Activated naive CD8-positive, alpha-beta T cell treated with anti-CD3 and anti-CD28 coated beads, Interleukin-2, amount 50 U/mL, for 16 hours (primary cell): ENCODE results near the gene RNF144A.
"Not testable (repeated sequence)": the region's sequence is repeated elsewhere in the genome, so short reads cannot be mapped to it uniquely, and the experiment has no call there.

Source experiments
- DNase-seq: peaks from one replicate; pipeline ENCODE4 v3.0.0-alpha.2; 2020; ENCODE audit warnings: low read depth, low spot score

RNF144A gene, protein sequence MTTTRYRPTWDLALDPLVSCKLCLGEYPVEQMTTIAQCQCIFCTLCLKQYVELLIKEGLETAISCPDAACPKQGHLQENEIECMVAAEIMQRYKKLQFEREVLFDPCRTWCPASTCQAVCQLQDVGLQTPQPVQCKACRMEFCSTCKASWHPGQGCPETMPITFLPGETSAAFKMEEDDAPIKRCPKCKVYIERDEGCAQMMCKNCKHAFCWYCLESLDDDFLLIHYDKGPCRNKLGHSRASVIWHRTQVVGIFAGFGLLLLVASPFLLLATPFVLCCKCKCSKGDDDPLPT

DNA sequence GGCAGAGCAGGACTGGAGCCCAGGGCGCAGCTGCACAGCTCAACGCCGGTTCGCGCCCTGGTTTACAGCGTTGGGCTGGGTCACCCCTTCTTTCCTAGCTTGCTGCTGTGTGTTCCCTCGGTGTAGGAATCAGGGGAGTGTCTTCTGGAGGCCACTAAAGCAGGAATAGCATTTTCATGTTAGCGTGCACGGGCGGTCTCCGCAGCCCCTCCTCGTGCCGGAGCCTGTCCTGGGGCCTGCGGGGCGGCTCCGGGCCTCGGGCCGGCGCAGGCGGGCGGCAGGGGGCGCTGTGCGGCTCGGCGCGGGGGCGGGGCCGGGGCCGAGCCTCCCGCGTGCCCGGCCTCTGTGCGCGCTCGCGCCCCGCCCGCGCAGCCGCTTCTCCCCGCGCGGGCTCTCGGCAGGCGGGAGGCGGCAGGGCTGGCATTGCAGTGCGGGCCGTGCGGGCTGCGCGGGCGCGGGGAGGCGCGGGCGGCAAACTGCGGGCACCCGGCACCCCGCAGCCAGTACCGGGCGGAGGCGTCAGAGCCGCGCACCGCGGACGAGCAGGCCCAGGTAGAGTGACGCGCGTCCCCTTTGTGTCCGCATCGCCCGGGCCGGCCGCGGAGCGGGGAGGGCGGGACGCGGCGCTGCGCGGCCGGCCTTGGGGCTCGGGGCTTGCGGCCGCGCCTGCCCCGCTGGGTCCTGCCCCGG, at the start of gene RNF144A:
Gene RNF144A, plus strand, starts transcription at position 342 of the 690 bp plus-strand sequence. CDS start 79,515 bp downstream, outside the sequence.
- peak; percentile 46 for DNase-seq

- no peak for DNase-seq
Measured at GRCh38 chr2:6872394-6872793, 44.8 kb upstream of the RNF144A start.

GRCh38 chr2:6874032-6874431, 43.2 kb upstream of the RNF144A start:
- no peak for DNase-seq

DNA sequence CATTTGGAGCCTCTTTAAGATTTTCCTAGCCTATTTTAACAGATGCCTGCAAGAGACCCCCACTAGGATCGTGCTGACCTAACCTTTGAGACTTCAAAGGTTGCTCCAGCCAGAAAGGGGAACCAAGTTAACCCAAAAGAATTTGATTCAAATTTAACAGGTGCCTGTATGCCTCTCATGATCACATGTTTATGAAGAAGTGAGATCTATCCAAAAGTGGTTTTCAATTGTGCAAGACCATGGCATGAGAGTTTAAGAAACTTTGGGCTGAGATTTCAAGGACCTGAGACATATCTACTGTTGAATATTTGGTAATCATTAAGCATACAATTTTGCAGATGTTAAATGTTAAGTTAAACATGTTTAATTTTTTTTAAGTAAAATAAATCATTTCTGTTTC, 40.9 kb upstream of the RNF144A start:
- no peak for DNase-seq

- DNase-seq = no peak
Measured at GRCh38 chr2:6877402-6878304, 39.6 kb upstream of the RNF144A start, which contains the start of gene RSAD2. TSS of gene RSAD2 (plus strand) at chr2:6877777. CDS start at chr2:6877801, 24 bp downstream.

- DNase-seq = no peak
Measured at GRCh38 chr2:6878549-6878948, 38.7 kb upstream of the RNF144A start.

GRCh38 chr2:6879011-6879410, 38.2 kb upstream of the RNF144A start:
- no peak for DNase-seq

- no peak for DNase-seq
Measured at GRCh38 chr2:6880200-6880733, 36.9 kb upstream of the RNF144A start.

DNA sequence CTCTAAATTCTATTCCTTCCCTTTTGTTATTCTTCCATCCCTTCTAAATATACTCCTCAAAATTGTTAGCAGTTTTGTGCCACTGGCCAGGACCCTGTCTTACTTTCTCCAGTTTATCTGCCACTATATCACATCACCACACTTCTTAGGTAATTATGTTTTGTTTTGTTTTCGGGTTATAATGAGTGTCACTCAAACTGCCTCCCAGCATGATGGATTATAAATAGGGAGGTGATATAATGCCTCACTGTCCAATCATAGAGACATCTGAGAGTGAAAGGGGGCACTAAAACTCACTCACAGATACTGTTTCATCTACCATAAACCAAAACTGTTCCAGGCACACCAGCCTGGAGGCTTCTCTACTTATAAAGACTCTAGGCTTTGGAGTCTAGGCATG, 36.2 kb upstream of the RNF144A start:
- DNase-seq = no peak

DNA sequence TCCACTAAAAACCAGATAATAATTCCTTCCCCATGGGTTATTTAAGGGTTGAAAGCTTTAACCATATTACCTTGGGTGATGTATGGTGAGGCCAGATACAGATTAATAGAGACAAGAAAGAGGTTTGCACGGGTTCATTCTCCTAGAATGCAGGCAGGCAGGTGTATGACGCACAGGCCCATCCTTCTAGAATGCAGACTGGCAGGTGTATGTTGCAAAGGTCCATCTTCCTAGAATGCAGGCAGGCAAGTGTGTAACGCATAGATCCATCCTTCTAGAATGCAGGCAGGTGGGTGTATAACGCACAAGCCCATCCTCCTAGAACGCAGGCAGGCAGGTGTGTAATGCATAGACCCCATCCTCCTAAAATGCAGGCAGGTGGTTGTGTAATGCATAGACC, 35.7 kb upstream of the RNF144A start:
- DNase-seq = no peak

GRCh38 chr2:6883448-6884122, 33.6 kb upstream of the RNF144A start:
- DNase-seq = no peak

GRCh38 chr2:6885551-6885950, 31.7 kb upstream of the RNF144A start:
- no peak for DNase-seq

- DNase-seq = no peak
Measured at GRCh38 chr2:6885968-6886367, 31.2 kb upstream of the RNF144A start.

DNA sequence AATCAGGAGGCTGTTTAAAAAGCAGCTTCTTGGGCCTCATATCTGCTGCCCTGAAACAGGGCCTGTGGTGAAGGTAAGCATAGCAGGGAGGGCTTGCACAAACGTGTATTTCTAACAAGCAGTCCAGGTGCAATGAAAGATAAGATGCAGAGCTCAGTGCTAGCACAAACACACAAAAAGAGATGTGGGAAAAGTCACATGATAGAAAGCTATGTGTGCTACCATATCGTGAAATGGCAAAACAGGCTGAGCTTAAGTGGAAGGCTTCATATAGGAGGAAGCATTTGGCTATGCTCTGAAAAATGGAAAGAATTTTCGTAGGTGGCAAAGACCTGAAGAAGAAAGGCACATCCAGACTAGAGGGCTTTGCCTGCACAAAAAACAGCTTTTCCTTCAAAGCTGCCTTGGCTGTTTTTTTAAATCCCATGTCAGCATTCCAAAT, 29.4 kb upstream of the RNF144A start:
- no peak for DNase-seq

DNA sequence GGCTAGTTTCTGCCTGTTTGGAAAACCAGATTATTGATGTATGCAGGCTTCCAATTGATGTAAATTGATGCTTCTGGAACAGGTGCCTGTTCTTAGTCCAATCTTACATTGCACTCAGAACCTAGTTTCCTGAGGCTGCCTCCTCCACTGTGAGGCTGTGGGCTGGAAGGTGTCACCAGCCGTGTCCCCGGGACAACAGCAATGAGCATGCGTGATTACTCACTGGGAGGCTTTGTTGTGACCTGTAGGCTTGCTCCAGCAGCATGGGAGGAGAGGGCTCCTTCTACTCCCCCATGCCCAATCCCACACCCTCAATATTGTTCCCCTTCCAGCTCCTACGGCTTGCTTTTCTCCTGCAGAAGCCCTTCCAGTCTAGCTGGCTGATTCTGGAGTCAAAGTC, 28.5 kb upstream of the RNF144A start:
- no peak for DNase-seq

DNA sequence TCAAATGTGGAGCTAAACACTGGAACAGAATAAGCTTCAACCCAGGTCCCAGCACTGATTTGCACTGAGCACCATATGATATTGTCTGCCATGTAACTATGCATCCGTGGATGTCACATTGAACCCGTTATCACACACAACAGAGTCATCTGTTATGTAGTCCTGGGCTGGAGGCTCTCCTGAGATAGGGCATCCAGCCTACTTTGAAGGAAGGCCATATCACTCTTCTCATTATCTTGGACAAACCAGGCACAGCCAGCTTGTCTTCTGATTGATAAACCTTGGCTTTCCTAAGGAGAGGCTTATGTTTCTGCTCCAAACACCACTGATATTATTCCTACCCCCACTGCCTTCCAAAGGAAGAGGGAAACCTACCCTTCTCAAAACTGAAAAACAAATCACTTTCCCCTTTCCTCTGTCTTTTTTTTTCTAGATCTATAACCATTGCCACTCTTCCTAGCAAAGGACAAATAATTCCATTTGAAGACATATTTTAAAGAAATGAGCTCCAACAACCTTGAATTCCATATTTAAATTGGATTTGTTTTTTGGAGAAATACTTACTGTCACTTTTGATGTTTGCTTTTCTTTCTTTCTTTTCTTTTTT, 23.2 kb upstream of the RNF144A start:
- DNase-seq = no peak

DNA sequence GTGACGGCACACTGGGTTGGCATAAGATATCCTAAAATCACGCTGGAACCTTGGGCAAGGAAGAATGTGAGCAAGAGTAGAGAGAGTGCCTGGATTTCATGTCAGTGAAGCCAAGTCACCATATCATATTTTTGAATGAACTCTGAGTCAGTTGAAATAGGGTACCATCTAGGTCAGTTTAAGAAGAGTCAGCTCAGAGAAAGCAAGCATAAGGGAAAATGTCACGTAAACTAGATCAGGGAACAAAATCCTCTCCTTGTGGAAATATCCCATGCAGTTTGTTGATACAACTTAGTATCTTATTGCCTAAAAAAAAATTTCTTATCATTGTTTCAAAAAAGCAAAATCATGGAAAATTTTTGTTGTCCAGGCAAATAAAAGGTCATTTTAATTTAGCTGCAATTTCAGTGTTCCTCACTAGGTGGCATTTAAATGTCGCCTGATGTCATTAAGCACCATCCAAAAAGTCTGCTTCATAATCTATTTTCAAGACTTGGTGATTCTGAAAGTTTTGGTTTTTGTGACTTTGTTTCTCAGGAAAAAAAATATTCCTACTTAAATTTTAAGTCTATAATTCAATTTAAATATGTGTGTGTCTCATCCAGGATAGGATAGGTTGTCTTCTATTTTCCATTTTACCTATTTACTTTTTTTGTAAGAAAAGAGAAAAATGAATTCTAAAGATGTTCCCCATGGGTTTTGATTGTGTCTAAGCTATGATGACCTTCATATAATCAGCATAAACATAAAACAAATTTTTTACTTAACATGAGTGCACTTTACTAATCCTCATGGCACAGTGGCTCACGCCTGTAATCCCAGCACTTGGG, 20.1 kb upstream of the RNF144A start:
- DNase-seq = no peak

DNA sequence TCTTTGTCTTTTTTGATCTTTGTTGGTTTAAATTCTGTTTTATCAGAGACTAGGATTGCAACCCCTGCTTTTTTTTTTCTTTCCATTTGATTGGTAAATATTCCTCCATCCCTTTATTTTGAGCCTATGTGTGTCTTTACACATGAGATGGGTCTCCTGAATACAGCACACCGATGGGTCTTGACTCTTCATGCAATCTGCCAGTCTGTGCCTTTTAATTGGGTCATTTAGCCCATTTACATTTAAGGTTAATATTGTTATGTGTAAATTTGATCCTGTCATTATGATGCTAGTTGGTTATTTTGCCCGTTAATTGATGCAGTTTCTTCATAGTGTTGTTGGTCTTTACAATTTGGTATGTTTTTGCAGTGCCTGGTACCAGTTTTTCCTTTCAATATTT, 14.6 kb upstream of the RNF144A start:
- not testable (repeated sequence) for DNase-seq

DNA sequence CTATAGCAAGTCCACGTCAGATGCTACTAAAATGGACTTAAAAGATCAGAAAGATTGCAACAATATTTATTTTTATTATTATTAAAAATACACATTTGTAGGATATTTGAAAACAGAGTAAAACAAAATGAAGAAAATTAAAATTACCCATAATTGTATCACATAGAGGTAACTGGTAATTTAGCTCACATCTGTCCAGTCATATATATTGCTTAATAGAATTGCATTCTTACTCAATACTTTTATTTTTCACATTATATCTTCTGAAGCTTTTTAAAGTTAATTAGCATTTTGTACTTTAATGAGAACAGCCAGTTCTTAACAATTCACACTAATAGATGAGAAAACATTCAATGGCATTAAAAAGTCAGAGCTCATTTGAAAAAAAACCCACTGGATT, 11.5 kb upstream of the RNF144A start:
- no peak for DNase-seq

DNA sequence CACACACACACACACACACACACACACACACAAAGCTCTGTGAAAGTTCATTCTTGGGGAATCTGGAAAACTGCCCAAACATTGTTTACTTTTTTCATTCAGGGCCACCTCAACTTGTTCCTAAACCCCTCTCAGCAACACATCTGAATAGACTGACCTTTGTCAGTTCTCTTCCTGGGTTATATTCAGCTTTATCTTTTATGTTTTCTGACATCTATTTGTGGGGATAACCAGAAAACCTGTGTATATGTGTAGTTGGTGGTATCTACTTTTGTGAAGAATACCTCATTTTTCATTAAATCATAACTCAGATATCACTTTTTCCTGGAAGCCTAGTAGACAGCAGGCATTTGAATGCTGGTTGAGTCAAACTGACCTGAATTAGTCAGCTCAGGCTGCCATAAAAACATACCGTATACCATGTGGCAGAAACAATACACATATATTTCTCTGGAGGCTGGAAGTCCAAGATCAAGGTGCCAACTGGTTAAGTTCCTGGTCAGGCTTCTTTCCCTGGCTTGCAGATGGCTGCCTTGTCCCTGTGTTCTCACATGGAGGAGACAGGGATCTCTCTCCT, 11.0 kb upstream of the RNF144A start:
- DNase-seq = no peak
